ENCODE data around the gene ABT1. TPM values are rescaled to one million over a fixed set of nuclear protein-coding genes. Genes with fewer than 3 reads are reported as not detected.

The ABT1 gene
- total RNA-seq, 1 donor from 2014 or later = 13.1 TPM

DNA sequence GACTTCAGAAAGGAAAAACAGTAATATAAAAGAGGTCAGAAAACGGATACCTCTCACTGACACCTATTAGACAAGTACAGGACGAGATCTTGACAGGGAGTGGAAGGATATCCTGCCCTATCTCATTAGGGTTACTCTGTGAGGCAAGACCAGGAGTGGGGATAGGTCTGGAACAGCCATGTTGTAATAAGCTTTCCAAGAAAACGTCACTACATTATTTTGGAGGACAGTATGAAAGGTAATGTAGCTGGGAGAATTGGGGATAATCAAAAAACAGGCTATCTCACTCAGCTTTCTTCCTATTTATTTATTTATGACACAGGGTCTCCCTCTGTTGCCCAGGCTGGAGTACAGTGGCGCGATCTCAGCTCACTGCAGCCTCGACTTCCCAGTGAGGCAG is 33.3 kb upstream of the ABT1 start:
- Histone ChIP-seq H3F3A (ENCODE audit: low read depth) (no peaks in the 10 kb centered on the region), H2AFZ (replicated peaks) (no peak overlapping the region), H3K9ac (no peak overlapping the region), H3K36me3 (no peaks in the 10 kb centered on the region), H3K9me3 (ENCODE audit: low read depth) (no peaks in the 10 kb centered on the region), H4K20me1 (ENCODE audit: low read depth) (no peaks in the 10 kb centered on the region), H3K27ac (no peak overlapping the region), H3K4me2 (no peak overlapping the region), H3K27me3 (no peaks in the 10 kb centered on the region), H3K79me2 (ENCODE audit: low read depth) (no peaks in the 10 kb centered on the region), H3K4me1 (no peaks in the 10 kb centered on the region), H3K4me3 (no peak overlapping the region)
- TF ChIP-seq EZH2 (IDR thresholded peaks at IDR 0.05) (no peak), EZH2phosphoT487 (IDR thresholded peaks at IDR 0.05) (no peak)
- TF ChIP-seq, protein P1, sequence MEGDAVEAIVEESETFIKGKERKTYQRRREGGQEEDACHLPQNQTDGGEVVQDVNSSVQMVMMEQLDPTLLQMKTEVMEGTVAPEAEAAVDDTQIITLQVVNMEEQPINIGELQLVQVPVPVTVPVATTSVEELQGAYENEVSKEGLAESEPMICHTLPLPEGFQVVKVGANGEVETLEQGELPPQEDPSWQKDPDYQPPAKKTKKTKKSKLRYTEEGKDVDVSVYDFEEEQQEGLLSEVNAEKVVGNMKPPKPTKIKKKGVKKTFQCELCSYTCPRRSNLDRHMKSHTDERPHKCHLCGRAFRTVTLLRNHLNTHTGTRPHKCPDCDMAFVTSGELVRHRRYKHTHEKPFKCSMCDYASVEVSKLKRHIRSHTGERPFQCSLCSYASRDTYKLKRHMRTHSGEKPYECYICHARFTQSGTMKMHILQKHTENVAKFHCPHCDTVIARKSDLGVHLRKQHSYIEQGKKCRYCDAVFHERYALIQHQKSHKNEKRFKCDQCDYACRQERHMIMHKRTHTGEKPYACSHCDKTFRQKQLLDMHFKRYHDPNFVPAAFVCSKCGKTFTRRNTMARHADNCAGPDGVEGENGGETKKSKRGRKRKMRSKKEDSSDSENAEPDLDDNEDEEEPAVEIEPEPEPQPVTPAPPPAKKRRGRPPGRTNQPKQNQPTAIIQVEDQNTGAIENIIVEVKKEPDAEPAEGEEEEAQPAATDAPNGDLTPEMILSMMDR (IDR thresholded peaks at IDR 0.05) = no peak
- H3K27me3 Mint-ChIP-seq (ENCODE audit: insufficient read depth, low read depth) = peaks cover 13% of the 10 kb centered on the region
- no peak overlapping the region for H3K4me3 Mint-ChIP-seq
- H3K36me3 Mint-ChIP-seq = peaks cover 1% of the 10 kb centered on the region
- H3K4me1 Mint-ChIP-seq = peaks cover 1% of the 10 kb centered on the region
- no peak for DNase-seq (ENCODE audit: low spot score)
- no peak overlapping the region for H3K27ac Mint-ChIP-seq
- H3K9me3 Mint-ChIP-seq = peaks cover 10% of the 10 kb centered on the region

DNA sequence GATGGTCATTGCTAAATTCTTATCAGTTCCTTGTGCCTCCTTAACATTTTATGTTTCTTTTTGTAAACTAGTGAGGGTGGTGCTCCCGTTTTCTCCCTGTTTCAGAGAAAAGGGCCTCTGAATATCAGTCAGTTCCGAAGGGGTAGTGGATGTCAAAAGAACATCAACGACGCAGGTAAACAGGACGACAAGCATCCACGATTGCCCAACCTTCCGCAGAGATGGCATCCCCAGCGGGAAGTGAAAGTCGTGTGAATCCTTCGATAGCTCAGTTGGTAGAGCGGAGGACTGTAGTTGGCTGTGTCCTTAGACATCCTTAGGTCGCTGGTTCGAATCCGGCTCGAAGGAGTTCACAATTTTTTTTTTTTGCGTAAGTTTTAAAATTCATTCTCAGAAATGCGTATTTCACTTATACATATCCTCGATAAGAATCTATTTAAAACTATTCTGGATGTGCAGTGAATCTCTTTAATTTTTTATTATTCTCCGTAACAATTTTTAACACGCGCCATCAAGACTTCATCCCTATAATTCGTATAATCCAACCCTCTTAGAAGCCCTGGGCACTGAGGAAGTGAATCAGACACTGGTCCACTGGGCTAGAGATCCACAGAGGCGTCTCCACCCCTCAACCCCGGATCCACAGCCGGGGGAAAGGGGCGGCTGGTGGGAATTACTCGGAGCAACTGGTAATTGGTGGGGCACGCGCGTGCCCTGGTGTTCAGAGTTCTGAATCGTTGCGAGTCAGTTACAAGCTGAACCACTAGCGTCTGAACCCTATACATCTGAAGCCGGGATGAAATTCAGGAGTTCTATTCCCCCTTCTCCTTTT is 27.9 kb upstream of the ABT1 start:
- Histone ChIP-seq H3K4me3 (peak overlapping the region; percentile 97), H4K20me1 (ENCODE audit: low read depth) (no peaks in the 10 kb centered on the region), H2AFZ (replicated peaks) (peak overlapping the region; percentile 98), H3K36me3 (no peaks in the 10 kb centered on the region), H3K27ac (no peak overlapping the region), H3K4me1 (no peaks in the 10 kb centered on the region), H3K27me3 (peaks cover 5% of the 10 kb centered on the region), H3K4me2 (peak overlapping the region; percentile 78), H3K9ac (no peak overlapping the region), H3K9me3 (ENCODE audit: low read depth) (no peaks in the 10 kb centered on the region), H3K79me2 (ENCODE audit: low read depth) (no peaks in the 10 kb centered on the region), H3F3A (ENCODE audit: low read depth) (peaks cover 21% of the 10 kb centered on the region)
- Mint-ChIP-seq H3K36me3 (peaks cover 4% of the 10 kb centered on the region), H3K4me3 (peak overlapping the region; percentile 92), H3K9me3 (peaks cover 13% of the 10 kb centered on the region), H3K27me3 (ENCODE audit: insufficient read depth, low read depth) (peaks cover 33% of the 10 kb centered on the region), H3K27ac (peak overlapping the region; percentile 99), H3K4me1 (peaks cover 17% of the 10 kb centered on the region)
- TF ChIP-seq EZH2 (IDR thresholded peaks at IDR 0.05) = no peak
- TF ChIP-seq, protein P1 (IDR thresholded peaks at IDR 0.05) = peak; percentile 43
- peak; percentile 93 for DNase-seq (ENCODE audit: low spot score)

DNA sequence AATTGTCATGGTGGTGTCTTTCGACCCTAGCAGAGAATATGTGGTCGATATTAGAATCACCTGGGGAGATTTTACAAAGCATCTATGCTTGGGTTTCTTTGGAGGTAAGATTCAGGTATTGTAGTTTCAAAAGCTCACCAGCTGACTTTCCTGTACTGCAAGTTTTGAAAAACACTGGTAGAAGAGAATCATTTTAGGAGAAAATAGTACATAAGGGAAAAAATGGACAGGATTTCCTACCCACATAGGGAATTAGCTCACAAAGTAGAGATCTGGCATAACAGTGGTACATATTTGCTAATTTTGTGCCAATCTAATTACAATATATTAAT is 27.4 kb upstream of the ABT1 start:
- H3K27me3 ChIP-seq = peaks cover 5% of the 10 kb centered on the region
- no peak overlapping the region for H3K27ac ChIP-seq
- peaks cover 4% of the 10 kb centered on the region for H3K36me3 Mint-ChIP-seq
- peak overlapping the region; percentile 99 for H3K27ac Mint-ChIP-seq
- H3K79me2 ChIP-seq (ENCODE audit: low read depth) = no peaks in the 10 kb centered on the region
- peak overlapping the region; percentile 92 for H3K4me3 Mint-ChIP-seq
- peaks cover 17% of the 10 kb centered on the region for H3K4me1 Mint-ChIP-seq
- H3K4me2 ChIP-seq = peak overlapping the region; percentile 78
- no peaks in the 10 kb centered on the region for H3K9me3 ChIP-seq (ENCODE audit: low read depth)
- peaks cover 21% of the 10 kb centered on the region for H3F3A ChIP-seq (ENCODE audit: low read depth)
- H3K27me3 Mint-ChIP-seq (ENCODE audit: insufficient read depth, low read depth) = peaks cover 33% of the 10 kb centered on the region
- TF ChIP-seq, protein P1 (IDR thresholded peaks at IDR 0.05) = no peak
- TF ChIP-seq EZH2 (IDR thresholded peaks at IDR 0.05) = no peak
- no peak for TF ChIP-seq EZH2phosphoT487 (IDR thresholded peaks at IDR 0.05)
- H3K4me3 ChIP-seq = peak overlapping the region; percentile 97
- peak overlapping the region; percentile 98 for H2AFZ ChIP-seq (replicated peaks)
- H3K9ac ChIP-seq = no peak overlapping the region
- DNase-seq (ENCODE audit: low spot score) = no peak
- peaks cover 13% of the 10 kb centered on the region for H3K9me3 Mint-ChIP-seq
- H4K20me1 ChIP-seq (ENCODE audit: low read depth) = no peaks in the 10 kb centered on the region
- no peaks in the 10 kb centered on the region for H3K36me3 ChIP-seq
- H3K4me1 ChIP-seq = no peaks in the 10 kb centered on the region
